B cell (primary cell): Measurements from ENCODE around the gene ST6GALNAC3.

ENCODE experiments used
- CTCF ChIP-seq: fragments of 200-600 bp; IDR thresholded peaks from one replicate; pipeline ENCODE4 v1.8.0; 2022; ENCODE audit warnings: antibody characterized with exemption, mild to moderate bottlenecking
- EZH2 ChIP-seq: IDR thresholded peaks from 2 replicates; pipeline ENCODE4 v1.6.1; 2012; ENCODE audit warnings: borderline replicate concordance, low read depth, mild to moderate bottlenecking, moderate library complexity, low read length; ENCODE audit not compliant: insufficient read depth, poor library complexity, severe bottlenecking

GRCh38 chr1:76548513-76549100 lies 474.1 kb downstream of the ST6GALNAC3 start:
- TF ChIP-seq CTCF (no peak), EZH2 (no peak)
